Heart left ventricle (tissue), 13 donors: ENCODE results near the gene SQOR.

Experiments
- CTCF ChIP-seq, 12 donors: fragments of 200-600 bp; sonication (generic) in 4 of 12; IDR thresholded peaks; one replicate each; pipeline versions ENCODE4 v1.5.0 to v1.8.0; 2018 to 2022; ENCODE audit warnings: antibody characterized with exemption in 12 of 12, mild to moderate bottlenecking in 5 of 12
- POLR2A ChIP-seq, 2 donors: fragments of 450-650 bp; IDR thresholded peaks; one replicate each; pipeline ENCODE4 v1.6.1; 2017; ENCODE audit warnings: antibody characterized with exemption in 2 of 2, mild to moderate bottlenecking in 2 of 2, moderate library complexity in 2 of 2
- donor health status: ischemic (EF 13 %, LVEDD 7.1; RV severe dilation, severe dysfunction).
- donor health status: DM: no; HTN: yes; CAD: no.
- donor health status: DM: no; HTN: no; CAD: no.
- donor health status: ischemic (EF 25% LVEDD 6.9; RV normal size, moderate dysfunction).
- donor health status: ischemic (EF 25% LVEDD 5.7; RV mildly dilated, moderate dysfunction).
- donor health status: ischemic (EF 35%, LVEDD 5.7; RV mildly dilated, moderate dysfunction).
- donor health status: nonischemic (EF 11% LVEDD 7.7; RV severe dilation, severe dysfunction).
- donor health status: DM: yes; HTN: yes; CAD: no.
- donor health status: PGD.
- donor health status: ischemic (EF 29% LVEDD 5.4; RV normal size, mild dysfunction).
- donor health status: nonischemic (EF 23%, LVEDD 6.1; RV moderate dilation, normal function).

GRCh38 chr15:45586601-45587094 is 48.2 kb upstream of the SQOR start:
- TF ChIP-seq POLR2A (IDR thresholded peaks at IDR 0.05): no peak
- no peak for TF ChIP-seq CTCF (IDR thresholded peaks at IDR 0.05)
